SK-N-MC (cell line): Measurements from ENCODE around the gene LEMD1.

Experiments
- EZH2 ChIP-seq: fragments of 200-600 bp; sonication (generic); IDR thresholded peaks from one replicate; pipeline ENCODE4 v1.6.1; 2017; ENCODE audit warnings: antibody characterized with exemption
- POLR2AphosphoS5 ChIP-seq: IDR thresholded peaks from 2 replicates; pipeline ENCODE4 v1.6.1; 2012; ENCODE audit warnings: mild to moderate bottlenecking, low read depth, low read length, borderline replicate concordance

- TF ChIP-seq EZH2 (no peak), POLR2AphosphoS5 (no peak)
Observed at GRCh38 chr1:205345761-205346160, 76.1 kb downstream of the LEMD1 start.
